SK-N-SH treated with all-trans-retinoic acid at 6 μM for 48 hours (cell line): Measurements from ENCODE around the gene MPC2.
A peak's percentile ranks its signal among the peaks of the same experiment; 100 is the strongest.

Experiments
- ATAC-seq: fragments of 200-7000 bp; cut with Tn5 transposase; 3 replicates; pipeline ENCODE4 v1.9.1; 2020; ENCODE audit warnings: mild to moderate bottlenecking, moderate library complexity
- ARNTL ChIP-seq: fragments of 450-650 bp; formaldehyde crosslinking; IDR thresholded peaks from 2 replicates; pipeline ENCODE4 v1.5.0; 2020; ENCODE audit warnings: low read depth, mild to moderate bottlenecking, moderate library complexity, borderline replicate concordance
- BACH2 ChIP-seq: fragments of 250-450 bp; sonication (Bioruptor Pico); IDR thresholded peaks from 2 replicates; pipeline ENCODE4 v1.9.0; 2021; ENCODE audit warnings: mild to moderate bottlenecking, borderline replicate concordance
- CSRNP3 ChIP-seq: fragments of 250-450 bp; sonication (Bioruptor Pico); IDR thresholded peaks from 2 replicates; pipeline ENCODE4 v1.5.1; 2021; ENCODE audit warnings: mild to moderate bottlenecking, moderate library complexity
- ESRRG ChIP-seq: fragments of 250-450 bp; sonication (Bioruptor Pico); IDR thresholded peaks from 2 replicates; pipeline ENCODE4 v1.6.1; 2021; ENCODE audit warnings: mild to moderate bottlenecking
- GLIS3 ChIP-seq: fragments of 250-450 bp; sonication (Bioruptor Pico); IDR thresholded peaks from 2 replicates; pipeline ENCODE4 v1.5.0; 2020; ENCODE audit warnings: mild to moderate bottlenecking, moderate library complexity
- OSR1 ChIP-seq: fragments of 250-450 bp; sonication (Bioruptor Pico); IDR thresholded peaks from 2 replicates; pipeline ENCODE4 v1.8.0; 2022; ENCODE audit warnings: moderate library complexity, mild to moderate bottlenecking, inconsistent platforms
- PATZ1 ChIP-seq: fragments of 250-450 bp; sonication (Bioruptor Pico); IDR thresholded peaks from 2 replicates; pipeline ENCODE4 v1.8.0; 2020; ENCODE audit warnings: mild to moderate bottlenecking, moderate library complexity, borderline replicate concordance
- PPARA ChIP-seq: fragments of 250-450 bp; sonication (Bioruptor Pico); IDR thresholded peaks from 2 replicates; pipeline ENCODE4 v1.5.0; 2020; ENCODE audit warnings: mild to moderate bottlenecking, borderline replicate concordance
- RARB ChIP-seq: fragments of 250-450 bp; sonication (Bioruptor Pico); IDR thresholded peaks from 2 replicates; pipeline ENCODE4 v1.8.0; 2021; ENCODE audit warnings: mild to moderate bottlenecking, moderate library complexity
- TSHZ2 ChIP-seq: fragments of 250-450 bp; sonication (Bioruptor Pico); IDR thresholded peaks from 2 replicates; pipeline ENCODE4 v1.5.0; 2020; ENCODE audit warnings: mild to moderate bottlenecking, moderate library complexity
- ZC3H10 ChIP-seq: fragments of 250-450 bp; sonication (Bioruptor Pico); IDR thresholded peaks from 2 replicates; pipeline ENCODE4 v1.5.1; 2021; ENCODE audit warnings: mild to moderate bottlenecking, moderate library complexity
- ZFP3 ChIP-seq: fragments of 250-450 bp; sonication (Bioruptor Pico); IDR thresholded peaks from 2 replicates; pipeline ENCODE4 v1.5.0; 2020; ENCODE audit warnings: mild to moderate bottlenecking, moderate library complexity
- ZFP30 ChIP-seq: fragments of 450-650 bp; formaldehyde crosslinking; IDR thresholded peaks from 2 replicates; pipeline ENCODE4 v1.5.0; 2022; ENCODE audit warnings: mild to moderate bottlenecking, moderate library complexity
- ZNF565 ChIP-seq: fragments of 450-650 bp; formaldehyde crosslinking; conservative IDR thresholded peaks from 2 replicates; pipeline ENCODE4 v1.5.0; 2020; ENCODE audit warnings: low read depth, mild to moderate bottlenecking, moderate library complexity
- ZNF70 ChIP-seq: fragments of 450-650 bp; formaldehyde crosslinking; IDR thresholded peaks from 2 replicates; pipeline ENCODE4 v1.5.0; 2020; ENCODE audit warnings: mild to moderate bottlenecking, moderate library complexity
- ZNF8 ChIP-seq: fragments of 450-650 bp; formaldehyde crosslinking; IDR thresholded peaks from 2 replicates; pipeline ENCODE4 v1.5.0; 2020; ENCODE audit warnings: mild to moderate bottlenecking, moderate library complexity
- TF ChIP-seq, protein P1 (sequence below): fragments of 250-450 bp; sonication (Bioruptor Pico); IDR thresholded peaks from 2 replicates; pipeline ENCODE4 v1.8.0; 2021; ENCODE audit warnings: low read depth, mild to moderate bottlenecking, moderate library complexity, borderline replicate concordance

Gene MPC2

GRCh38 chr1:167905182-167905581 lies 31.7 kb downstream of the MPC2 start:
- TF ChIP-seq OSR1 (CRISPR knock-in tag): no peak
- TF ChIP-seq ZNF565 (CRISPR knock-in tag): no peak
- no peak for ATAC-seq

- peak; percentile 83 for ATAC-seq
- no peak for TF ChIP-seq BACH2 (CRISPR knock-in tag)
- TF ChIP-seq TSHZ2 (CRISPR knock-in tag): no peak
- TF ChIP-seq PPARA (CRISPR knock-in tag): no peak
- TF ChIP-seq GLIS3 (CRISPR knock-in tag): no peak
- TF ChIP-seq, protein P1, sequence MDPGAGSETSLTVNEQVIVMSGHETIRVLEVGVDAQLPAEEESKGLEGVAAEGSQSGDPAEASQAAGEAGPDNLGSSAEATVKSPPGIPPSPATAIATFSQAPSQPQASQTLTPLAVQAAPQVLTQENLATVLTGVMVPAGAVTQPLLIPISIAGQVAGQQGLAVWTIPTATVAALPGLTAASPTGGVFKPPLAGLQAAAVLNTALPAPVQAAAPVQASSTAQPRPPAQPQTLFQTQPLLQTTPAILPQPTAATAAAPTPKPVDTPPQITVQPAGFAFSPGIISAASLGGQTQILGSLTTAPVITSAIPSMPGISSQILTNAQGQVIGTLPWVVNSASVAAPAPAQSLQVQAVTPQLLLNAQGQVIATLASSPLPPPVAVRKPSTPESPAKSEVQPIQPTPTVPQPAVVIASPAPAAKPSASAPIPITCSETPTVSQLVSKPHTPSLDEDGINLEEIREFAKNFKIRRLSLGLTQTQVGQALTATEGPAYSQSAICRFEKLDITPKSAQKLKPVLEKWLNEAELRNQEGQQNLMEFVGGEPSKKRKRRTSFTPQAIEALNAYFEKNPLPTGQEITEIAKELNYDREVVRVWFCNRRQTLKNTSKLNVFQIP (CRISPR knock-in tag): no peak
- TF ChIP-seq ZNF8 (CRISPR knock-in tag): no peak
- TF ChIP-seq ZC3H10 (CRISPR knock-in tag): no peak
- no peak for TF ChIP-seq ZNF70 (CRISPR knock-in tag)
- TF ChIP-seq OSR1 (CRISPR knock-in tag): no peak
- TF ChIP-seq CSRNP3: no peak
- TF ChIP-seq ARNTL (CRISPR knock-in tag): no peak
- TF ChIP-seq ZFP30 (CRISPR knock-in tag): no peak
- TF ChIP-seq ZNF565 (CRISPR knock-in tag): no peak
Measured at GRCh38 chr1:167904652-167905130, 32.2 kb downstream of the MPC2 start.

DNA sequence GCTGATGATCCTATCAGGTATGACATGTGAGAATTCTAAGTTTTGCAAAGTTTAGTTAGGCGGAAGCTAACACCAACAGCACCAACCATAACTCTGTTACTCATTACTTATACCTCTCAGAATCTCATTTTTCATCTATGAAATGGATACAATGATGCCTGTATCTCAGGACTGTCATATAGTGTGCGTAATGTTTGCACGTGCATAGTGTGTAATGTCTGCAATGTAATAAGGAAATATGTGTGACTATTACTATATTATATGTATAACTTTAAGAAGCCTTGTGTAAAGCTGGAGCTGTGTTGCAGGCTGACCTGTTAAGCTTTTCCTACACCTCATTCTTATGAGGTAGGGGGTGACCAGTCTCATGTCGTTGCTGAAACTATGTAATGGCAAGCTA lies 36.0 kb downstream of the MPC2 start:
- TF ChIP-seq PATZ1 (no peak), ZNF8 (CRISPR knock-in tag) (no peak), RARB (no peak), ZC3H10 (CRISPR knock-in tag) (no peak), ARNTL (CRISPR knock-in tag) (no peak), PPARA (CRISPR knock-in tag) (no peak), ZFP3 (CRISPR knock-in tag) (no peak), ZNF565 (CRISPR knock-in tag) (no peak), ESRRG (no peak), TSHZ2 (CRISPR knock-in tag) (no peak)
- TF ChIP-seq, protein P1 (CRISPR knock-in tag): no peak
- no peak for ATAC-seq
